WERI-Rb-1 (cell line): ENCODE data around the gene SERPINA4.

ENCODE experiments used
- DNase-seq: peaks from one replicate; pipeline ENCODE4 v3.0.0-alpha.2; 2020
- H3K27ac ChIP-seq: fragments of 250-450 bp; sonication (Bioruptor Pico); 2 replicates; pipeline ENCODE4 v1.5.1; 2020; ENCODE audit warnings: mild to moderate bottlenecking, moderate library complexity
- H3K27me3 ChIP-seq: fragments of 250-450 bp; sonication (Bioruptor Pico); 2 replicates; pipeline ENCODE4 v1.5.1; 2021; ENCODE audit warnings: mild to moderate bottlenecking, low read depth, moderate library complexity; ENCODE audit not compliant: insufficient read depth, severe bottlenecking
- H3K36me3 ChIP-seq: fragments of 250-450 bp; sonication (Bioruptor Pico); 2 replicates; pipeline ENCODE4 v1.5.1; 2020; ENCODE audit warnings: mild to moderate bottlenecking, moderate library complexity
- H3K4me3 ChIP-seq: 2 replicates; pipeline ENCODE4 v1.5.1; 2011; ENCODE audit warnings: low read depth, mild to moderate bottlenecking, control low read depth, low read length
- H3K9me3 ChIP-seq: fragments of 250-450 bp; sonication (Bioruptor Pico); 2 replicates; pipeline ENCODE4 v1.5.1; 2021; ENCODE audit warnings: mild to moderate bottlenecking, moderate library complexity; ENCODE audit not compliant: severe bottlenecking
- TF ChIP-seq, protein P1 (sequence below): IDR thresholded peaks from 2 replicates; pipeline ENCODE4 v1.5.1; 2011; ENCODE audit warnings: low read depth, mild to moderate bottlenecking, control low read depth, inconsistent platforms, low read length

Gene SERPINA4, protein sequence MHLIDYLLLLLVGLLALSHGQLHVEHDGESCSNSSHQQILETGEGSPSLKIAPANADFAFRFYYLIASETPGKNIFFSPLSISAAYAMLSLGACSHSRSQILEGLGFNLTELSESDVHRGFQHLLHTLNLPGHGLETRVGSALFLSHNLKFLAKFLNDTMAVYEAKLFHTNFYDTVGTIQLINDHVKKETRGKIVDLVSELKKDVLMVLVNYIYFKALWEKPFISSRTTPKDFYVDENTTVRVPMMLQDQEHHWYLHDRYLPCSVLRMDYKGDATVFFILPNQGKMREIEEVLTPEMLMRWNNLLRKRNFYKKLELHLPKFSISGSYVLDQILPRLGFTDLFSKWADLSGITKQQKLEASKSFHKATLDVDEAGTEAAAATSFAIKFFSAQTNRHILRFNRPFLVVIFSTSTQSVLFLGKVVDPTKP

DNA sequence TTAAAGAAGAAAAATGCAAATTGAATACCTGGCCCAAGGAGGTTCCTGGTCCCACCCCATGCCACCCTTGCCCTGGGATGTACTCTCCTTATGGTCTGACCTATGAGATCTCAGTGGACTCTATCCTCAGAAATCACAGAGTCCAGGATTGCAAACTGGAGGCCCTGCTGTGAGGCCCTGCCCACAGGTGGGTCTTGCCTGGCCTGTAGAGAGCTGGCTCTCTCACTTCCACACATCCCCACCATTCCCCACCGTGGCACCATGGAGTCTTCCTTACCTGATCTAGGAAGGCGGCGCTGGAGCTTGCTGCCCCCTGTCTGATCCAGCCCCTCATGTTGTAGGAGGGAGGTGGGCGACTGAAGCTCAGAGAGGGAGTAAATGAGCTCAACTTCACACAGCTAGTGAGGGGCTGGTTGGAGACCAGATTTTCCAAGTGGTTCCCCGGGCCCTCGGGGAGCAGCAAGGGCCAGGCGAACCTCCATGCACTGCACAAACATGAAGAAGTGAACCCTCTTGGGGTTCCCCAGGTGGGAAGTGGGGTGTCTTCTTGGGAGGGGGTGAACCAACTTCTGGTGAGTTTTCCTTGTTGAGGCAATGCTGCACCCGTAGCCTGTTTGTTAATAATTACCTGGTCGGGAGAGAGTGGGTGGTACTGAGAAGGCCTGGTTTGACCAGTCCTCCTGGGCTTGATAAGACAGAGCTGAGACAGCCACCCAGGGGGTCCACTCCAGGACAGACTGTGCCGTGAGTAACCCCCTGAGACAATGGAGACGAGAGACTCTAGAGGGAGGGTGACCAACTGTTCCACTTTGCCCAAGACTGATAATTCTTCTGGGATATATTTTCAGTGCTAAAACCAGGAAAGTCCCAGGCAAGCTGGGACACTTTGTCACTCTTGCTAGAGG is at the start of gene SERPINA4:
SERPINA4 (plus strand) TSS at position 692 of the 905 bp plus-strand sequence. CDS start 2,041 bp downstream, outside the sequence.
- Histone ChIP-seq H3K27ac (no peak within 1 kb of the TSS), H3K4me3 (no peak within 1 kb of the TSS), H3K27me3 (peaks cover 79% of the 10 kb centered on the region), H3K36me3 (no peaks in the 10 kb centered on the region), H3K9me3 (no peaks in the 10 kb centered on the region)
- TF ChIP-seq, protein P1, sequence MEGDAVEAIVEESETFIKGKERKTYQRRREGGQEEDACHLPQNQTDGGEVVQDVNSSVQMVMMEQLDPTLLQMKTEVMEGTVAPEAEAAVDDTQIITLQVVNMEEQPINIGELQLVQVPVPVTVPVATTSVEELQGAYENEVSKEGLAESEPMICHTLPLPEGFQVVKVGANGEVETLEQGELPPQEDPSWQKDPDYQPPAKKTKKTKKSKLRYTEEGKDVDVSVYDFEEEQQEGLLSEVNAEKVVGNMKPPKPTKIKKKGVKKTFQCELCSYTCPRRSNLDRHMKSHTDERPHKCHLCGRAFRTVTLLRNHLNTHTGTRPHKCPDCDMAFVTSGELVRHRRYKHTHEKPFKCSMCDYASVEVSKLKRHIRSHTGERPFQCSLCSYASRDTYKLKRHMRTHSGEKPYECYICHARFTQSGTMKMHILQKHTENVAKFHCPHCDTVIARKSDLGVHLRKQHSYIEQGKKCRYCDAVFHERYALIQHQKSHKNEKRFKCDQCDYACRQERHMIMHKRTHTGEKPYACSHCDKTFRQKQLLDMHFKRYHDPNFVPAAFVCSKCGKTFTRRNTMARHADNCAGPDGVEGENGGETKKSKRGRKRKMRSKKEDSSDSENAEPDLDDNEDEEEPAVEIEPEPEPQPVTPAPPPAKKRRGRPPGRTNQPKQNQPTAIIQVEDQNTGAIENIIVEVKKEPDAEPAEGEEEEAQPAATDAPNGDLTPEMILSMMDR = no peak
- no peak for DNase-seq

DNA sequence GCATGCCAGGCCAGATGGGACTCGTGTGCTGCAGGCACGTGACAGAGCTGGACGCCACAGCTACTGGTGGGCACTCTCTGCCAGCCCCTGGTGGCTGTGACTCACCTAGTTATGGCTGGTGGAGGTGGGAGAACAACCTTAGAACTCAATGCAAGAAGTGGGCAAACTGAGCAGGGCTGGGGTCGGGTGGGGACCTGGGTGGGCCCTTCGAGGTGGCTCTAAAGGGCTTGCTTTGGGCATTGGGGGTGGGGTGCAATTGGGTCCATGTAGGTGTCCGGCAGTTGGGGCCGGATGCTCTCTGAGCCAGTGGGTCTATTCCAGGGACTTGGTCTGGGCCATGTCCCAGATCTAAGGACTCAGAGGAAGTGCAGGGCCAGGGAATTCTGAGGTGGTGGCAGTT is 46.9 kb upstream of the SERPINA4 start:
- H3K36me3 ChIP-seq = no peaks in the 10 kb centered on the region
- peaks cover 84% of the 10 kb centered on the region for H3K27me3 ChIP-seq
- H3K4me3 ChIP-seq = no peak overlapping the region

DNA sequence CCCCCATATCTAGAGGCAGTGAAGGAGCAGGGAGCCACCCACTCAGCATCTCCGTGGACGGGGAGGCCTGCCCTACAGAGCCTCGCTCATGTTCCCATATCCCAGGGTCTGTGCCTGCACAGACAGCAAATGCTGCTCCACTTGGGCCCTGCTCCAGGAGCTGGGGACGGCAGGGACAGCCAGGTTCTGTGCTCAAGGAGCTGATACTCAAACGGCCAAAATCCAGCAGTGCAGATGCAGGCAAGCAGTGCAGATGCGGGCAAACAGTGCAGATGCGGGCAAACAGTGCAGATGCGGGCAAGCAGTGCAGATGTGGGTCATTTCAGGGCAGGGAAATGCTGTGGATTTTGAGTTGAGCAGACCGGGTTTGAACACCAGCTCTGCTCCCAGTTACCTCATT is 45.8 kb upstream of the SERPINA4 start:
- TF ChIP-seq, protein P1 = no peak
- Histone ChIP-seq H3K27ac (no peak overlapping the region), H3K27me3 (peaks cover 75% of the 10 kb centered on the region), H3K9me3 (no peaks in the 10 kb centered on the region), H3K36me3 (no peaks in the 10 kb centered on the region), H3K4me3 (no peak overlapping the region)
- DNase-seq = no peak

More for the DNA sequence above, 46.9 kb upstream of the SERPINA4 start:
- H3K27ac ChIP-seq = no peak overlapping the region
- H3K9me3 ChIP-seq = no peaks in the 10 kb centered on the region
- DNase-seq = no peak
- TF ChIP-seq, protein P1 = no peak

DNA sequence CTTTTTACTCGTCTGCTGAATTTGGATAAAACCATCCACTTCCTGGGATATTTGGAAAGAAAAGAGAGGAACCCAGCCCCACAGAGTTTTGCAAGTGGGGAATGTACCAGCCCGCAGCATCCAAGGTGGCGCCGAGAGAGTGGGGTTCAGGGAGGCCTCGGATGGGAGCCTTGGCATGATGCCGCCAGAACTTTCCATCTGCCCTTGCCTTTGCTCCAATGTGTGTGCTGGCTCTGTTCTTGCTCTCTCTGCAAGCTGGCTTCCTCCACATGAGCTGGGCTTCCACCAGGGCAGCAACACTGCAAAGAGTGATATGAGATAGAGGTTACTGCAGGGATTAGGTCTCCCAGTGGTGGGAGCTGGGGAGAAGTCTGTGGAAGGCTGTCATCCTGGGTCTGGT is 45.4 kb upstream of the SERPINA4 start:
- Histone ChIP-seq H3K27ac (no peak overlapping the region), H3K4me3 (no peak overlapping the region), H3K9me3 (no peaks in the 10 kb centered on the region), H3K27me3 (peaks cover 73% of the 10 kb centered on the region), H3K36me3 (no peaks in the 10 kb centered on the region)
- TF ChIP-seq, protein P1 = no peak
- no peak for DNase-seq

DNA sequence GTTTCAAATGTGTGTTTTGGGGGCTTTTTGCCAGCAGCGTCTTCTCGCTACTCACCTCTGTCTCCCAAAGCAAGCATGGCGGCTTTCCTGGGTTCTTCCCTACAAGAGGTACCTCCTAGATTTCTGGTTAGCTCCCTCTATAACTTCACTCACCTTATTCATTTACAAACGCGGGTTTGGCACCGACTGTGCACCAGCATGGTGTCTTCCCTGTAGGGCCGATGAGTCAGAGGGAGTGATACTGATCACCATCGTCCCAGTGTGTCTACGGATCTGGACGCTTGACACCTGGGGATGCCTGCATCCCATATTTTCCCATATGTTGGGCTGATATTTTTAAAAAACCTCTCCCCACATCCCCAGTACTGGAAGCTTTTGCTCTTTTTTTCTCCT is 44.0 kb upstream of the SERPINA4 start:
- DNase-seq = no peak
- H3K9me3 ChIP-seq = no peaks in the 10 kb centered on the region
- TF ChIP-seq, protein P1 = no peak
- H3K27me3 ChIP-seq = peaks cover 75% of the 10 kb centered on the region
- H3K27ac ChIP-seq = no peak overlapping the region
- H3K4me3 ChIP-seq = no peak overlapping the region
- H3K36me3 ChIP-seq = no peaks in the 10 kb centered on the region
